Stimulated activated CD8-positive, alpha-beta memory T cell treated with anti-CD3 and anti-CD28 coated beads, Interleukin-12 subunit alpha, Interleukin-12 subunit beta, amount 100 ng/mL, for 4 hours (primary cell): ENCODE measurements around the gene POGLUT3.

Source experiments
- DNase-seq: peaks from one replicate; pipeline ENCODE4 v3.0.0-alpha.2; 2020; ENCODE audit warnings: low read depth

Gene POGLUT3

GRCh38 chr11:108500721-108501120 lies 2.5 kb upstream of the POGLUT3 start:
- DNase-seq = no peak

- DNase-seq = no peak
These were observed 2.0 kb upstream of the POGLUT3 start for GRCh38 chr11:108500169-108500568.

- DNase-seq = no peak
These were observed 728 bp upstream of the POGLUT3 start for GRCh38 chr11:108498816-108499408.

GRCh38 chr11:108497317-108498045 lies 703 bp downstream of the POGLUT3 start:
- DNase-seq = peak; percentile 40

- DNase-seq = no peak
These were observed 1.4 kb downstream of the POGLUT3 start for GRCh38 chr11:108496643-108497256.

GRCh38 chr11:108495326-108495725 lies 2.9 kb downstream of the POGLUT3 start:
- DNase-seq = no peak

- no peak for DNase-seq
These were observed 4.0 kb downstream of the POGLUT3 start for GRCh38 chr11:108494182-108494581.

- no peak for DNase-seq
These were observed 6.2 kb downstream of the POGLUT3 start for GRCh38 chr11:108491936-108492335.

- no peak for DNase-seq
These were observed 11.4 kb downstream of the POGLUT3 start for GRCh38 chr11:108486828-108487227.

GRCh38 chr11:108486331-108486730 lies 11.9 kb downstream of the POGLUT3 start:
- DNase-seq = no peak

GRCh38 chr11:108483163-108483562 lies 15.0 kb downstream of the POGLUT3 start:
- DNase-seq = no peak

GRCh38 chr11:108474664-108475463 lies 23.3 kb downstream of the POGLUT3 start:
- no peak for DNase-seq

GRCh38 chr11:108472681-108473080 lies 25.5 kb downstream of the POGLUT3 start:
- DNase-seq = no peak

GRCh38 chr11:108468478-108468864 lies 29.7 kb downstream of the POGLUT3 start:
- DNase-seq = no peak

GRCh38 chr11:108467091-108467823 lies 30.9 kb downstream of the POGLUT3 start, which contains the start of gene C11orf65:
C11orf65 (minus strand) TSS chr11:108467529; CDS start chr11:108461559, 5,970 bp downstream.
- peak; percentile 84 for DNase-seq

GRCh38 chr11:108466405-108466804 lies 31.8 kb downstream of the POGLUT3 start:
- no peak for DNase-seq

- DNase-seq = no peak
These were observed 44.9 kb downstream of the POGLUT3 start for GRCh38 chr11:108453207-108453835.
